HT1080 (cell line): Measurements from ENCODE around the gene KIF13A. TPM values are rescaled to one million over a fixed set of nuclear protein-coding genes. Genes with fewer than 3 reads are reported as not detected.
"Not testable (repeated sequence)": the region's sequence is repeated elsewhere in the genome, so short reads cannot be mapped to it uniquely, and the experiment has no call there.

Source experiments
- DNase-seq: peaks from one replicate; pipeline ENCODE4 v3.0.0-alpha.2; 2015; ENCODE audit warnings: low read depth
- total RNA-seq: library from RNA; depleted of rRNA; stranded (reverse); fragments of >200 nt; shearing (Covaris generic); gene quantifications from 2 replicates; pipeline ENCODE4 v1.2.3, GENCODE V29; 2014

KIF13A gene
- total RNA-seq, 1 experiment from 2014 or later, result 26.1 TPM

DNA sequence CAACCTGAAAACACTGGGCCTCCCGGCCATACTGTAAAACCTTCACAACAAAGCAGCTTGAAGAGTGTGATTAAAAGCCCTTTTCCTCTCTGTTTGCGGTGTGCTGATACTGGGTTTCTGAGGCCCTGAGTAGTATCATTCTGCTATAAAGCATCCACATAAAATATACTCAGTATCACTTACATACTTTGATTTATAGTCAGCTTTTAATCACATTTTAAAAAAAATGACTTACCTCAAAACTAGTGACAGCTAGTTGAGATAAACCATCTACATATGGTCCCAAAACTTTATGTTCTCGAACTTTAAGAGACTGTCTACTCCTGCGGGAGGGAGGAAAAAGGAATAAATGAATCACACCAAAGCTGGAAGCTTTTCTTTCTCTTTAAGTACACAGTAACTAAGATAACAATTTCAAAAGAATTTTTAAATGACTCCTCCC is 135.7 kb downstream of the KIF13A start:
- DNase-seq, result no peak

DNA sequence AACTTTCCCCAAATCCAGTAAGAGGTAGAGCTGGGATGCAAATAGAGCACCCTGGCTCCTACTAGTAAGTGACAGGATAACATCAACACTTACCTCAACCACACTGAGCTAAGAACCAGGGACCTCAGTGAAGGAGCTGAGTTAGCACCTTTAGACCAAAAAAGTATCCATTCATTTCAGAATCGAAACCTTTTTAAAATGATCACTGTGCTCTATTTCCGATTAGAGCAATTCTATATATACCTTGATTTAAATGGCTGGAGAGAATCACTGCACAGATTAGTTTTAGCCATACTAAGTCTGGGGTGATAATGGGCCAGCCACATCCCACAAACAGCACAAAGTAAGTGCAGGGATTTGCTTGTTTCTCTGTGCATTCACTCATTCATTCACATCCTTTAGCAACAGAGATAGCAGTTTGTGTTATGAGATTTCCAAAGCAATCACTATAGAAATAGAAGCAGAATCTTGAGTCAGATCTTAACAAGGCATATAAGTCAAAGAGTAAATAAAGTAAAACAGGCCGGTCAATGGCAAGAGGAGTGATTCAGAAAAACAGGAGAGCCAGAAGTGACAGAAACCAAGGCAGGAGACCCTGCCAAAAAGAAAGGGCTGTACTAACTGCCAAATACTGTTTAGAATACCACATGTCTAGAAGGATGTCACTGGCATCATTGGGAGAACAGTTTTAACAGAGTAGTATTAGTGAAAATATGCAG is 136.3 kb downstream of the KIF13A start:
- no peak for DNase-seq

DNA sequence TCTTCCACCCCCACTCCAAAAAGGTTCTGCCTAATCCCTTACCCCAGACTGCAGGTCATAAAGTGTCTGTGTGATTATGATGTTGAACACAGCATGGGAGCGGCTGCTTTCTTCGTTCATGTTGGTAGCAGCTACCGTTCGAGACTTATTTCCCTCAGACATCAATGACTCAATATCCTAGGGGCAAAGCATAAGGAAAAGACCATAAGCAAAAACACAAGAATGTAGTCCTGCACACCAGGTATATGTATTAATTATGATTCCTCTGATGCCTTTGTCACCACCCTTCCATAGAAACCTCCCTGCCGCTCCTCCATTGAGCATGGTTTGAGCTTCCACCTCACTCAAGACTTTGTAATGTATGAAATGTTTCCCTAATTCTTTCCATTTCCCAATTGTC is 137.2 kb downstream of the KIF13A start:
- DNase-seq, result no peak

DNA sequence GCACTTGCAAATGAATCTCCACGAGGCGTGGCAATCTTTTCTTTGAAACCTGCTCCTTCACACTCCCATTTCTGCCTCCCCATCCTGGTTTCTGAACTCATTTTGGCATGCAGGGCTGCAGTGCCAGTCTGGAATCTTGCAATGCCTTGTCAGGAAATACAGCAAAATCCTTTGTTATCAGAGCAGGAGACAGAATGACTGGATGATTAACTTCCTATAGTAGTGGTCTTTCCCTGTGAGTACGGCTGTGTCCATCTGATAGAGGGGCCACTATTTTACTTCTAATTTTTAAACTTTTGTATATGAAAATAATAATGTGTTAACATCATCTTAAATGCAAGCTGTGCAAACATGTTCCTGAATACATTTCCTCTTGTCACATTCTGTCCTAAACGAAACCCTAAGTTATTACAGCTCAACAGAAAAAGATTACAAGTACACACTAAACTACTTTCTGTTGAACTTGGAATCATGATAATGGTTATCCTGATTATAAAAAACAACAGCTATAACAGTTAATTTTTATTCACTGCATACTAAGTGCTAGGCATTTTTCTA is 140.2 kb downstream of the KIF13A start:
- DNase-seq, result no peak

DNA sequence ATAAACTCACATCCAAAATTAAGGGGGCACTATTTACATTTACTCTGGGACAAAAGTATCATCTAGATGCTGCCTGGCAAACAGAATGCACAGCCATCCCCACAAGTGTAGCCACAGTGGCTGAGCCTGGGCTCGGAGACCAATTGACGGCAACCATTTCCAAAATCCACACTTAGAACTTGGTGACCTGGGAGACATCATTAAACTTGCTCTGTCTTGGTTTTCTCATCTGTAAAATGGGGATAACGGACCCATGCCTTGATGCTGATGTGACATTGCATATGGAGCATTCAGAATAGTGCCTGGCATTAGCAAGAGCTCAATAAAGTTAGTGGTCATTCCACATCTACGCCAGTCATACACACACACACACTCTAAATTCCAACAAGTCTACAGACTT is 140.7 kb downstream of the KIF13A start:
- DNase-seq, result no peak

DNA sequence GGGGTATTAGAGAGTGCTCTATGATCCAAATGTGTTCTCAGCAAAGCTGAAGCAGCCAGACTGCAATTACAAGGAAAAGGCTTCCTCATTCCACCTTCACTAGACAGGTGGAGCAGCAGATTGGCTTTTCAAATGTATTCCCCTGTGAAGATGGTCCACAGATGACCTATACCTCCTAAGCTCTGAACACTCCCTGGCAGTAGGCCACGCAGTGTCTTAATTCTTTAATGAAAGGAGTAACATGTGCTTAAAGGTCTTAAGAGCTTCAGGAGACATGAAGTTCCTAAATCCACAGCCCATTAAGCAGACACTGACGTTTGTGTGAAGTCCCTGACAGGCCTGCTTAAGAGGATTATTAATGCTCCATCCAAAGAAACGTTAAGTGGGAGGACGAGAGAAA is 141.8 kb downstream of the KIF13A start:
- DNase-seq, result no peak

DNA sequence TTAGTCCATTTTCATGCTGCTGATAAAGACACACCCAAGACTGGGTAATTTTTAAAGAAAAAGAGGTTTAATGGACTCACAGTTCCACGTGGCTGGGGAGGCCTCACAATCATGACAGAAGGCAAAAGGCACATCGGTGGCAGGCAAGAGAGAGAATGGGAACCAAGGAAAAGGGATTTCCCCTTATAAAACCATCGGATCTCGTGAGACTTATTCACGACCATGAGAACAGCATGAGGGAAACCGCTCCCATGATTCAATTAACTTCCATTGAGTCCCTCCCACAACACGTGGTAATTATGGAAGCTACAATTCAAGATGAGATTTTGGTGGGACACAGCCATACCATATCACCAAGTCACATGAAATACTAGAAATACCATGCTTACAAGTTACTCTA is 142.5 kb downstream of the KIF13A start:
- not testable (repeated sequence) for DNase-seq

DNA sequence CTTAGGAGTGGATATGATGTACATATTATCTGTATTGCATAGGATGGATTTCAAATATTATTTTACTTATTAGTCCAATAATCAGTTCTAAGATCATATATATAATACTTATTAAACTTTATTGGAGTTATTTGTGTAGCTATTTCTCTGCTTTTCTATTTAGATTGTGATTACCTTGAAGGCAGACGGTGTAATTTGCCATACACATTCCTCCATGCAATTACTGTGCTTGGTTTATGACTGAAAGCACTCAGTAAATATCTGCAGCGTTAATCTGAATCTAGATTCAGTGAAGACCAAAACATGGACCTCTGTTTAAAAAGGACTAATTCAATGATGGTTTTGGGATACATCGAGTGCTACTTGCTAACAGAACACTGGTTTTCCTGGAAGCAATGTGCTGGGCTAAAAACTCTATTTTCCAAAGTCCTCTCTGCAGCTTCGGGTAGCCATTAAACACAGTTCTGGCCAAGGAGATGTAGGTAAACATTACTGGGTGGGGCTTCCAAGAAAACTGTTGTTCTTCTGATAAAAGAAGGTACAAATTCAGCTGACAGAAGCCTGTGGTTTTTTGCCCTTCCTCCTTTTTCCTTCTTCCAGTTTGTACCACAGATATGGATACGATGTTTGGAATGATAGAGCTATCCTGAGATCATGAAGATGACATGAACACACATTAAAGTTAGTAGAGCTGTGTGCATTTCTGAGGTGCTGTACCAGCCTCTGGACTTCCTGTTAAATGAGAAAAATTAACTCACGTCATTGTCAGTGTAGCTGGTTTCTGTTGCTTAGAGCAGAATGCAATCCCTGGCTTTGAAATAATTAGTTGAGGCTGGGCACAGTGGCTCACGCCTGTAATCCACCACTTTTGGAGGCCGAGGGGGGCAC is 144.3 kb downstream of the KIF13A start:
- DNase-seq, result no peak

DNA sequence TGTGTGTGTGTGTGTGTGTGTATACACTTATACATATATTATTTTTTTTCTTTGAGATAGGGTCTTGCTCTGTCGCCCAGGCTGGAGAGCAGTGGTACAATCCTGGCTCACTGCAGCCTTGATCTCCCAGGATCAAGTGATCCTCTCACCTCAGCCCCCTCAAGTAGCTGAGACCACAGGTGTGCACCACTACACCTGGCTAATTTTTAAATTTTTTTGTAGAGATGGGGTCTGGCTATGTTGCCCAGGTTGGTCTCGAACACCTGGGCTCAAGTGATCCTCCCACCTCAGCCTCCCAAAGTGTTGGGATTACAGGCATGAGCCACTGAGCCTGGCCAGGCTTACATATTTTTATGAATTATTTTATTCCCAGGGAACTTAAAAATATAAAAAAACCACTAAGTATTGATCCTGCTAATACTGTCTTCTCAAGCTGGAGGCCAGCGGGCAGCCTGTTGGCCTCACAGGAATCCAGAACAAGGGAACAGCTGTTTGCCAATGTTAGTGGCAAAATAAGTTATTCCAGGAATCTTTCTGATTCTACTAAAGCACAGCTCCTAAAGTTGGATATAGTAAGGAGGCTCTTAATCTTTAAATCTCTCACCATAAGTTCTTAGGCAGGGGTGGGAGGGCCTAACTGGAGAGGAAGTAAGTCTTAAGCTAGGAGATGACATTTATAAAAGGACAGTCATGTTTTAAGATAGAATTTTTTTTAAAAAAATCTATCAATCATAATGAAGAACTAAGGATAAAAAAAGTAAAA is 145.2 kb downstream of the KIF13A start:
- DNase-seq, result no peak

DNA sequence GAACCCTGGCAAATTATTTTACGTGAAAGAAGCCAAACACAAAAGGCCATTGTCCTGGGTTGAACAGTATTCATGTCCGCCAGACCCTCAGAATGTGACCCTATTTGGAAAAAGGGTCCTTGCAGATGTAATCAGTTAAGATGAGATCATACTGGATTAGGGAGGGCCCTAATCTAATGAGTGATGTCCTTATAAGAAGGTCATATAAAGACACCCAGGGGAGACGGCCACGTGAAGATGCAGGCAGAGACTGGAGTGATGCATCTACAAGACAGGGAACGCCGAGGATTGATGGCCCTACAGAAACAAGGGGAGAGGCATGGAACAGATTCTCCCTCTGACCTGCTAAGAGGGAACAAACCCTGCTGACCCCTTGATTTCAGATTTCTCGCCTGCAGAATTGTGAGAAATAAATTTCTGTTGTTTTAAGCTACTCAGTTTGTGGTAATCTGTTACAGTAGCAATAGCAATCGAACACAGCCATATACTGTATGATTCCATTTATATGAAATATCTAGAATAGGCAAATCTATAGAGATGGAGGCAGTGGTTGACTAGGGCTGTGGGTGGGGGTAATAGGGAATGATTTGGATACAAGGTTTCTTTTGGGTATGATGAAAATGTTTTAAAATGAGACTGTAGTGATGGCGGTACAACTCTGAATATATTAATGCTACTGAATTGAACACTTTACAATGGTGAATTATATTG is 147.8 kb downstream of the KIF13A start:
- DNase-seq, result no peak

DNA sequence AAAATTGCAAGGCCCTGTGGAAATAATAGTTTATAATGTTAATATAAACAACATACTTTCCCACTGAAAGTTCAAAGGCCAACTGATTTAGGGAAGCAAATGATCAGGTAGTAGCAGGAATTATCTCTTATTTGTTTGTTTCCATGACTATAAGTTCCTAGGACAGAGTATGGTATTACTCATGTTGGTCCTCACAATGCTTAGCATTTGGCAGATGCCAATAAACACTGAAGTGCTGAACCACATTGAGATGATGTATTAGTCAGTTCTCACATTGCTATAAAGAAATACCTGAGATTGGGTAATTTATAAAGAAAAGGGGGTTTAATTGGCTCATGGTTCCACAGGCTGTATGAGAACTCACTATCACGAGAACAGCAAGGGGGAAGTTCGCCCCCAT is 151.1 kb downstream of the KIF13A start:
- no peak for DNase-seq

DNA sequence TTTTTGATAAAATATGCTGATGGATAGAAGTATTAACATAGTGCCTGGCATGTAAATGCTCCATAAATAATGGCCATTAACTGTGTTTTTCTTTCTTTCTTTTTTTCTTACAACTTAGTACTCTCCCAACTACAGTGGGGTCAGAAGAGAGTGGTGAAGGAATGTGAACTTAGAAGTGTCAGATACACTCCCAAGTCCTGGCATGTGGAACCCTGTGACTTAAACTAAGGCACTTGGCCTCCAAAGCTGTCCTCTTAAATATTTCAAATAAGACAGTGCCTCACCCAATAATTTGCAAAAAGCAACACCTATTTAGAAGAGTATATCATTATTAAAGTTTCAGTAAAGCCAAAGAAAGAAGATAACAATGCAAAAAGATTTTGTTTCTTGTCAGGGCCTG is 151.7 kb downstream of the KIF13A start:
- no peak for DNase-seq

DNA sequence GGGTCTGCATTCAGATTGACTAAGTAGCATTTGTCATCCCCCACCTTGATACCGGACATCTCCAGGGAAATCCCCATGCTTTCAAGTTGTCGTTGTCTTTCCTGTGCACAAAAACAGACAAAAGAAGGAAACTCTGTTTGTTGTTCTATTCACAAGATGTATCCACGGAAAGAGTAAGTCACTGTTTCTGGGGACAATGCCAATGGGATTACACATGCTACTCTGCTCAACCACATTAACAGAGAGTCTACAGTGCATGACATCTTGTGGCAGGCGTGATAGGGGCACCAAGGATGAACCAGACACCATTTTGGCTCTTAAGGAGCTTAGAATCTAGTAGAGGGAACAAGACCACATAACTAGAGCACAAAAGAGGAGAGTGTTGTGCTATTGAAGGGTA is 156.3 kb downstream of the KIF13A start:
- DNase-seq, result peak; percentile 45

DNA sequence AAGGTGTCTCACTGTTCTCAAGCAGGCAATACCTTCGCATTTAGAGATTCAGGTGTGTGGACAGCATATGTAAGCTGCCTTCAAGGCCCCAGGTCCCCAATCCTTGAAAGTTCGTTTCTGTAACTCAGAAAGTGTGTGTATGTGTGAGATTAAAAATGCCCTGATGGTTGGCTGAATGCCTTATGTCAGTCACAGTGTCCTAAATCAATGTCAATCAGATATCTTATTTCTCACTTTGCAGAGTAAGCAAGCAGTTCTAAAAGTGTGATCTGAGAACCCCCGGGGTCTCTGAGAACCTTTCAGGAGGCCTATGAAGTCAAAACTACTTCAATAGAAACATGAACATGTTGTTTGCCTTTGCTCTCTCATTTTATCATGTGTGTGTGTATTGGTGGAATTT is 157.5 kb downstream of the KIF13A start:
- DNase-seq, result no peak

DNA sequence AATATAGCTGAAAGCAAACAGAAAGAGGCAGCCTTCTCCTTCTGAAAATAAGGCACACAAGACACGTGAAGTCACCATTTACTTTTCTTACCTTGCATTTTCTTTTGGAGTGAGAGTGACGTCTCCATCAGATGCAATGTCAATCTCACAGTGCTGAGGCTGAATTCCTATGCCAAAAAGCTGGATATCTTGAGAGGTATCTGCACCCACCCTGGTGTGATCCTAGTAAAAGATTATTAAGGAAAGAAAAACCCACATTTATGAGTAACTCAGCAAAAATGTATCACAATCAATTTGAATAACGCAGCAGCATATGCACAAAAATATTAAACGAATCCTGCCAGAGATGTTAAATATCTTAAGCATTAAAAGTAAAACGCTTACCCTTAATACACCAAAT is 159.3 kb downstream of the KIF13A start:
- no peak for DNase-seq

DNA sequence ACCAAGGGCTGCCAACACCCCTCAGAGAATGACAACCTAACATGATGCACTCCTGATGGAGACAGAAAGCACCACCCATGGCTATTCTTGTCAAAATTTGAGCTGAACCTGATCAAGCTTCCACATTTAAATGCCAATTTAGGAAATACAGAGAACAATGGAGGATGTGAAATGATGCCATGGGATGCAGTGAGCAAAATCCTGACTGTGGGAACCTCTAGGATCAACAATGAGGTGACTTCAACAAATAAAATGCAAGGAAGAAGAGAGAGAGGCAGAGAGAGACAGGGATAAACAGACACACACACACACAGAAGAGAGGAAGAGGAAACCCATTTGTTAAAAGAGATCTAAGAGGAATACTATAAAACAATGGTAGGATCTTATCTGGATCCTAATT is 161.1 kb downstream of the KIF13A start:
- no peak for DNase-seq

DNA sequence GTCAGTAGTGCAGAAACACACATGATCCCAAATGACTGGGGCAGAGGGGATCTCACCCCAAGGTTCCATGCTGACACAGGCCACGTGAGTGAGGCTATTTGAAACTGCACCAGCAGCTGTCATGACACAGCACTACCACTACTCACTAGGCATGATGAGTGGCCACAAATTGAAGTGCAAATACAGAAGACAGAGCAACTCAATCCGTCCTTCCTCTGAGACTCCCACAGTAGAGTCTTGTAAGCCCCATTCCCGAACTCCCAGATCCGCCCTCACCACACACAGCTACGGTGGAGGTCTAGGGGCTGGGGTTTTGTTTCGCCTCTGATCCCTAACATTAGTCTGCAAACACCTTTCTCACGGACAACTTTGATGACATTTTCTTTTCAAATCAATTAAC is 167.4 kb downstream of the KIF13A start:
- no peak for DNase-seq

DNA sequence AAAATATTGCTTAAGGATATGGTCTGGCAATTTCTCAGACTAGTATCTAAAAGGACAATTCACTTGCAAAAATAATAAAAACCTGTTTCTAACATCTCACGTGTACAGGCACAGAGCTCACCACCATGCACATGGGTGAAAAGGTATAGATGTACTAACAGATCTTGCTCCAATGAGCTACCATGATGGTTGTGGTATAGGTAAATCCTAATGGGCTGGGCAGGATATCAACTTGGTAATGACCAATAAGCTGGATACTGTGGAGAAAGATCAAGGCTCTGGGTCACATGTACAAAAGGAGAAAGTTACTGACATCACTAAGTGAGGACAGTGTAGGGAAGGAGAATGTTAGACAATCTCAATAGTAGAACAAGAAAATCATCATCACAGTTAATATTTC is 169.7 kb downstream of the KIF13A start:
- DNase-seq, result no peak

DNA sequence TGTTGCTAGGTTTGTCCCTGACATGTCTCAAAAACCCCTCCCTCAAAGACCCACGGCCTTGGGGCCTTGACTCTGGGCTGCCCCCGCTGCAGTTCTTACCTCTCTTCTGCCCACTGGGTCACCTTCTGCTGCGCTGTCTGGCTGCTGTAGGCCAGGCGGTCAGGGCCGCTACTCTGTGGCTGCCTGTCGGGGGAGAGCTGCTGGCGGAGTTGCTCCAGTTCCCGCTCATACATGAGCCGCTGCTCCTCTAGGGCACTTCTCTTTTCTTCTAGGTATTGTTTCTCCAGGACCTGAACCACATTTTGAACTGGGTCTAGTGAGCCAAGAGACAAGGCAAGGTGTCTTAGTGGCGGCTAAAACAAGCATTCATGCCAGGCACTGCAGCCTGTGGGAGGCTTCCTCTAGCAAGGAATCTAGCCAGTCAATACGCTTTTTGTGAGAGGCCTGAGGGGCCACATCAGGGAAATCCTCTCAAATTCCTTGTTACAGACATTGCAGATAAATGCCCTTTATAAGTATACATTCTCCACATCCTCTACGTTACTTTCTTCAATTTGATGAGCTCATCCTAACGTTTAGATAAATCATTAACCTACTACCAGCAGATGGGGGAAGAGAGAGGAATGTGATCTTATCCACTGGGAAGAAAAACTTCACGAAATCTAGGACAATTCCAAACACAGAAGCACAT is 170.4 kb downstream of the KIF13A start:
- no peak for DNase-seq

DNA sequence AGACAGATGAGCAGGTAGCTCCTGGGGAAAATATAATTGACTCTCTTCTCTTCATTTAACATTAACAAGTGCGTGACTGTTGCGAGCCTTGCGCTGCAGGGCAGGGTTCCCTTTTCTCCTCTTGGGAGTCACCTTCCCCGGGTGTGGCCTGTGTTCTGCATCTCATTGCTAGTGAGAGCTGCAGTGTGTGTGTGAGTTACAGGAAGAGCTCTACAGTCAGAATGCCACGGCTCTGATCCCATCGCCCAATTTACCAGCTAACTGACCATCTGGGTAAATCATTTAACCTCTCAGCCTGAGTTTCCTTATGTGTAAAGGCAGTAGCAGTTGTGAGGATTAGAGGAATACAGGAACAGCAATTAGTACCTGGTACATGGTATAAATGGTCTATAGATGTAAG is 173.9 kb downstream of the KIF13A start:
- DNase-seq, result no peak
